CD4-positive, alpha-beta T cell treated with Interleukin-4 for 4 hours (primary cell): ENCODE measurements around the gene RPL41.
"Not testable (repeated sequence)": the region's sequence is repeated elsewhere in the genome, so short reads cannot be mapped to it uniquely, and the experiment has no call there.

Source experiments
- DNase-seq: peaks from one replicate; pipeline ENCODE4 v3.0.0-alpha.2; 2020

The RPL41 gene

DNA sequence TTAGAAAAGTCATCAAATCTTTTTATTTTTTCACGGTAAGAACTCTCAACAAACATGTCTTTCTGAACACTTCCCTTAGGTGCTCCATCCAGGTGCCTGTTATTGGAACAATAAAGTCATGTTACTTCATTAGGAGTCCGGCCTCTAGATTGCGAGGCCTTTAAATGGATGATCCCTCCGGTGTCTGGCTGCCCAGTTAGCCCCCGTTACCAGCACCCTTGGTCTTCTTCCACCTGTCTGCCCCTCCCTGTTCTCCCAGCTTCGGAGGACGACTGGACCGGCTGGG is 12.7 kb upstream of the RPL41 start:
- DNase-seq = no peak

DNA sequence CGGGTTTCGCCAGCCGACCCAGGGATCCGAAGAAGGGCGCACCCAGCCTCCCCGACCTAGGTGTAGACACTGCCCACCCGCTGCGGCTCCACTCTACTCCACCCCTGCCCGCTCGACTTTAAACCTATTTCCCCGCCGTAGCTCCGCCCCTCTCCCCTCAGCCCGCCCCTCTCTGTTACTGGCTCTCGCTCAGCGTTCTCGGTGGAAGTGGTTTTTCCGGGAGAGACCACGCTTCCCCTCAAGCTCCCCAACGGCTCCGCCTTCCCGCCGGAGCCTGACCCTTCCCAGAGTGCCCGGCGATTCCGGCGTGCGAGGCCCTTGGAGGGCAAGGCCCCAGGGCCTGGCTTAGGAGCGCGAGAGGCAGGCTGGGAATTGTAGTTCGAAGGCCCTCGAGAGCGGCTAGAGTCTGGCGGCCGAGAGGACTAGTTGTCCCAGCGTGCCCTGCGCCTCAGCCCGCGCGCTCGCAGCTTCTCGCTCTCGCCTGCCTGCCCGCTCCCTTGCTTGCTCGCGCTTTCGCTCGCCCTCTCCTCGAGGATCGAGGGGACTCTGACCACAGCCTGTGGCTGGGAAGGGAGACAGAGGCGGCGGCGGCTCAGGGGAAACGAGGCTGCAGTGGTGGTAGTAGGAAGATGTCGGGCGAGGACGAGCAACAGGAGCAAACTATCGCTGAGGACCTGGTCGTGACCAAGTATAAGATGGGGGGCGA is 12.2 kb upstream of the RPL41 start, which contains the start of gene PA2G4:
PA2G4 (plus strand) TSS at position 451 of the 706 bp plus-strand sequence; CDS start at position 630, 179 bp downstream.
- peak; percentile 99 for DNase-seq

DNA sequence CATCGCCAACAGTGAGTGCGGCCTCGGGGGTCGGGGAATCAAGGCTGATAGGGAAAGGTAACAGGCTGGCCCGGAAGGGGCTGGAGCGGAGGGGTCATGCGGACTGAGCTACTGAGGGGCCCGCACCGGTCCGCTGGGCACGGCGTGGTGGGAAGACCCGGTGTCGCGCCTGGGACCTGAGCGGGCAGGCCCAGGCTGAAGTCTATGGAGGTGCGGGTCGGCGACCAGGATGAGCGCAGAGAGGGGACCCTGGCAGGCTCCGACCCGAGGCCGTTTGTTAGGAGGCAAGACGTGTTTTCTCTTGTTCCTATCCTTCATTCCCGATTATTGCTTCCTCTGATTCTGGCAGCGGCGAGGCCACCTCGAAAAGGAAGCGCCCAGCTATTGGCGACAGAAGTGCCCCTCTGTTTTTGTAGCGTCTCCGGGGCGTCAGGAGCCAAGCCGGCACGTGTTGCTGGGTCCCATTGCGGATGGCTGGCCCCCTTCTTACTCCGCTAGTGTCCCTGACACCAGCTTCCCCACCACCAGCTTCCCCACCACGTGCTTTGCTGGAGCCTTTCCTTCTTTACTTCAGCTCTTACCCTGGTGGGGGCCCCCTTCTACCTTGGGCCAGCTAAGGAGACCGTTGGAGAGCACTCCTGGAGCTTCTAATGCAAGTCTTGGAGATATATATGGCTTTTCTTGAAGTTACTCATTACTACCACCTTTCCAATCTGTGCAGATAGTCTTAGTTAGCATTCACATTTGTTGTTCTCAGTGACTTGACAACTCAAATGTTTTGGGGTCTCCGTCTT is 11.4 kb upstream of the RPL41 start:
- no peak for DNase-seq

DNA sequence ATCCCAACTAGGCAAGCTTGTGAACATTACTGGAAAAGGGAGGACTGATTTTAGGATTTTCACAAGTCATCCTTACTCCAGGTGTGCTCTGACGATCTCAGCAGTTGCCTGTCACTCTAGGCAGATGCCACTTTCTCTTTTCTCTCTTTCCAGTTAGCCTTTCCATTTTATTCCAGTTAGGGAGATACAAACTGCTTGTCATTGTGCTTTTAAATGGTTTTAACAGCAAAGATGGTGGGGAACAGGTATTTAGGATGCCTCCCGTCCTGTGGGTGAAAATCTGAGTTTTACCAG is 10.9 kb upstream of the RPL41 start:
- DNase-seq = no peak

DNA sequence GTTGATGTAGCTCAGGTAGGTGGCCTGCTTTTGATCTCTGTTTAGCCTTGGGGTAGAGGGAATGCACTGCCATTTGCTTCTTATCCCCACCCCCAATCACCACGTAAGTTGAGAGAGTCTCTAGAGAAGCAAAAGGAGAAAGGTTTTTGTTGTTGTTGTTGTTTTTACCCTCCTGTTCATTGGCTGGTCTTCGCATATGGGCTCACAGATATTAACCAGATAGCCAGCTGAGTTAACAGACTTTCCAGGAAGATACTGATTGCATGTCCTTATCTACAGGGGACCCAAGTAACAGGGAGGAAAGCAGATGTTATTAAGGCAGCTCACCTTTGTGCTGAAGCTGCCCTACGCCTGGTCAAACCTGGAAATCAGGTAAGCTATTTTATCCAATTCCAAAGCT is 9.2 kb upstream of the RPL41 start:
- no peak for DNase-seq

DNA sequence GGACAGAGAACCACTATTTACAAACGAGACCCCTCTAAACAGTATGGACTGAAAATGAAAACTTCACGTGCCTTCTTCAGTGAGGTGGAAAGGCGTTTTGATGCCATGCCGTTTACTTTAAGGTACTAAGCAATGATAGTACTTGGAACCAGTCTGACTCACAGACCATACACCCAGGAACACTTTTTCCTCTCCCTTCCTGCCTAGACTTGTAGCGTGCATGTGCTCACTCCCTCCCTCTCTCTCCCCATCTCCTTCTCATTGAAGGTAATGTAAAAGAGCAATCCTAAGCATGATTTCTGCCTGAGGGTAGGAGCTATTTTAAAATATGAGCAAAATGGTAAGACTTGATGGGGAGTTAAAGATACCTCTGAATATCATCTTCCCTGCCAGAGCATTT is 5.9 kb upstream of the RPL41 start:
- DNase-seq = no peak

DNA sequence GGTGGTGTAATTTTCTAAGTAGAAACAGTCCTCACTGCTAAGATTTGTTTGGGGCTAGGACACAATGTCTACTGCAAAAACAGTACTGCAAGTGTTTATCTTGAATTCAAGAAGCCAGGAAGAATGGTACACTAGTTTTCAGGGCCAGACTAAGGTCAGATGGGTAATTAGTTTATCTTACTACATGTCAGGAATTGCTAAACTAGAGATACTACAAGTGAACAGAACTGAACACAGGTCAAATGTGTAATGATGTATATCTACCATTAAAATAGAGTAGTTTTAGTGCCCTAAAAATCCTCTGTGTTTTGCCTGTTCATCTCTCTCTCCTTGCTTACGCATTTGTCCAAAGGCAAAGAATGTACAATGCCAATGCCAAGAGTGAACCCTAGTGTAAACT is 2.3 kb upstream of the RPL41 start:
- no peak for DNase-seq

DNA sequence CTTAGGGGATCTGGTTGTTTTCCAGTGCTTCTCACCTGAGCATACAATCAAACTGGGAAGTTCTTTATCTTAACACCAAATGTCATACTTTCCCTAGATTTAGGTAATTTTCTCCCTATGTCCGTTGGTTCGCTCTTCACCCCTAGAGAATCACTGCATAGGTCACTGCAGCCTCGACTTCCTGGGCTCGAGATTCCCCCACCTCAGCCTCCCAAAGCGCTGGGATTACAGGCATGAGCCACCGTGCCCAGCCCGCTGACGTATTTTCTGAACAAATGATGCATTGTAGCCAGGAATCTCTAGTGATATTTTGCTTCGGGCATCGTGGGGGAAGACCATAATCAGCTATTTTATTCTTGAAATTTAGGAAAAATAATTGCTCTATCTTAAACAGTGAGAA is 1.1 kb upstream of the RPL41 start:
- DNase-seq = no peak

DNA sequence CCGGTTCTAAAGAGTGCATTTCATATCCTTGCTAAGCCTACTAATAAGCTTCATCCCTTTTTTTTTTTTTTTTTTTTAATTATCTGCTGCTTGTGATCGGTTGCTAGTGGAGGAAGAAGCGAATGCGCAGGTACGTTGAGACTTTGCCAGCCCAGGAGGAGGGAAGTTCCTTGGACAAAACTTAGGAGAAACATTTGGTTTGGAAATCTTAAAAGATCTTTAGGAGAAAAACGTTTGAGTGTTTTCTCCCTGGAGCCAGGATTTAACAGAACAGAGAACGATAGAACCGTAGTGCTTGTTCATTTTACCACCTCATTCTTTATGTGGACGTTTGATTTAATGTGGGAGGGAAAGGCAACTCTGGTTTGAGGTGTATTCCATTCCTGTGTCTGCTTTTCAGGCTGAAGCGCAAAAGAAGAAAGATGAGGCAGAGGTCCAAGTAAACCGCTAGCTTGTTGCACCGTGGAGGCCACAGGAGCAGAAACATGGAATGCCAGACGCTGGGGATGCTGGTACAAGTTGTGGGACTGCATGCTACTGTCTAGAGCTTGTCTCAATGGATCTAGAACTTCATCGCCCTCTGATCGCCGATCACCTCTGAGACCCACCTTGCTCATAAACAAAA is 761 bp downstream of the RPL41 start:
- not testable (repeated sequence) for DNase-seq

DNA sequence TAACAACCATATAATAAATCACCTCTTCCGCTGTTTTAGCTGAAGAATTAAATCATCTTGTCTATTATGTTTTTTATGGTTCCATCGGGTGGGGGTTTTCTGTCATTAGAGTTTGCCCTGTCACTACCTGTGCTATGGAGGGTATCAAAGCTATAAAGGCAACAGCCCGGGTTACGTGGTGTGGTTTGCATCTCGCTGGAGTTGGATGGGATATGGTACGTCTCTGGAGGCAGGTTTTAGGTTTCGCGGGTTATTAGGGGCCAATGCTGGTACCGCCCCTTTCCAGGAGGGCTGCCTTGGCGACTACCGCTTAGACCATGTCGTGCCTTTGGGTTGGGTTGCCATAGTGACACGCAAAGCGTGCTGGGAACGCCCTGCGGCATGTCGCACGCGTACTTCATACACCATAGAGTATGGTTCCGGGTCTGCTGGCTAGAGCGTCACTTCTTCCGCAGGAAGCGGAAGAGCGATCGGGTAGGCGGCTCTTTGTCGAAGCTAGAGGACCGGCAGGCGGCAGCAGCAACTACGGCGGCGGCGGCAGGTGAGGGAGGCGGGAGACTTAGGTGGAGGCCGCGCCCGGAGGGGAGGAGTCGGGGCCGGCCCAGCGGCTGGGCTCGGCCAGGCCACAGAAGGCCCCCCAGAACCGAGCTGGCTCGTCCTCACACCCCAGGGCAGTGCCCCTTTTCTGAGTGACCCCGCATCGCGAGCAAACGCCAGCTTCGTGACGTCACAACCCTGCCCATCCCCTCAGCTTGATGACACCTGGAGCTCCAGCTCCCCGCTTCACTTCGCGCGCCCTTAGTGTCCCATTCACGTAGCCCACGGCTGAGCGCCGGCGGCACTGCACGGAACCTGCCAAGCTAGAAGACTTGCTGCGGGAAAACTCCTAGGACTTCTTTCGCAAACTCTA is 1.6 kb downstream of the RPL41 start, which contains the start of gene ZC3H10:
ZC3H10 (plus strand) TSS at position 489 of the 910 bp plus-strand sequence. CDS start 2,297 bp downstream, outside the sequence.
- peak; percentile 99 for DNase-seq

DNA sequence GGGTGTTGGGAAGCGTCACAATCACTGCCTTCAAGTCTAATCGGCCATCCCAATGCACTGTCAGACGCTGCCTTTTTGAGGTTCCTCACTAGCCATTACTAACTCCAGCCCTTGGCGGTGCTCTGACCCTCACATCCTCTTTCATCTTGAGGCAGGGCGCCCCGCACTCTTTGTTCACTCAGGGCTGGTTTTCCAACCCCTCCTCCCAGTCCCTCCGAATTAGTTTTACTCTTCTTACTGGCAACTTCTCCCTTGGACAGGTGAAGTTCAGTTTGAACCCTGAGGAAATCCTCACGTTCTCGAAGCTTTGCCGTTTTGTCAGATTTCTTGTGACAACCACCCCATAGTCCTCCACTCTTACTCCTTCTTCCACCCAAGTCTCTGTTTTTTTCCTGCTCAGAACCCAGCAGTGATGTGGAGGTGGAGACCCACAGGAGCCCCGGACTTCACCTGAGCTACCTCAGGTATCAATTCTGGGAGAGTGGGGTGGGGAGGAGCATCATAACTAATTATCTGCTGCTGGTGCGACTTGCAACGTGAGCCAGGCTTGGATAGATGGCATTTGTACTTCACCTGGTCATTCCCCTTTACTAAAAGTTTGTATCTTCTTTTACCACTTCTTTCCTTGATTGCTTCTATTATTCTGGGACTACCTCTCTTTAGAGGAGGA is 2.4 kb downstream of the RPL41 start:
- no peak for DNase-seq

DNA sequence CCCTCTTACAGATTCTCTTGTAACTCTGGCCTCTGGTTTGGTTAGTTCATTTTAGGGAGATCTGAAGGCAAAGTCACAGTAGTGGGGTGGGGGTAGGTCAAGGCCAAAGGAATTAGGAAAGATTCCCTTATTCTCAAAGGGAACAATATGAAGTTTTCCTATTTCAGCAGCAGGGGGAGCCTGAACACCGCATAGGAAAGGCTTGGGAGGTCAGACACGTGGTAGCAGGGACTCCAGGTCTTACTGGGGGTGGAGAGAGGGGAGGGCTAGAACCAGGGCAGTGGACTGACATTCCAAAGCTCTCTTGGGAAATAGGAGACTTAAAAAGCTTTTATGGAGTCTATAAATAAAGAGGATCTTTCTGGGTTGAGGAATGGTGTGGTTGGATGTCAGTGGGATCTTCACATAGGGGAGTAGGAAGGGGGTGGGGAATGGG is 2.9 kb downstream of the RPL41 start:
- peak; percentile 78 for DNase-seq

DNA sequence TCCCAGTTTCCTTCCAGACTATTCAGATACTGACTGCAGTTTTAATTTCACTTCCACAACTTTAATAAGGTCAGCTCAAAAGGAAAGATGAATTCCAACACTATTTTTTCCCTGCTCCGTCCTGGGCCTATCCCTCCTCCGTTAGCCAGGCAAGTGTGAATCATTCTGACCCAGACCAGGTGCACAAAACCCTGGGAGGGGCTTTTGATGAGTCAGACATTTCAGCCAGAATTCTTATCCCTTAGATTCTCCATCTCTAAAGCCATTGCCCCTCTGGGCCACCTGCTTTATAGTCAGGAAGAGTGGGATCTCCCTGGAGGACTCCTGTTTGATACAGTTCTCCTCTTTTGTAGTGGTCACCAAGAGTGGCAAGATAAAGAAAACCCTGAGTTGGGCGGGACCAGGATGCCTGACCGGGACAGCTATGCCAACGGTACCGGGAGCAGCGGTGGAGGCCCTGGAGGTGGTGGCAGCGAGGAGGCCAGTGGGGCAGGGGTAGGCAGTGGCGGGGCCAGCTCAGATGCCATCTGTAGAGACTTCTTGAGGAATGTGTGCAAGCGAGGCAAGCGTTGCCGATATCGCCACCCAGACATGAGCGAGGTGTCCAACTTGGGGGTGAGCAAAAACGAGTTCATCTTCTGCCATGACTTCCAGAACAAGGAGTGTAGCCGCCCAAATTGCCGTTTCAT is 3.9 kb downstream of the RPL41 start:
- DNase-seq = no peak

DNA sequence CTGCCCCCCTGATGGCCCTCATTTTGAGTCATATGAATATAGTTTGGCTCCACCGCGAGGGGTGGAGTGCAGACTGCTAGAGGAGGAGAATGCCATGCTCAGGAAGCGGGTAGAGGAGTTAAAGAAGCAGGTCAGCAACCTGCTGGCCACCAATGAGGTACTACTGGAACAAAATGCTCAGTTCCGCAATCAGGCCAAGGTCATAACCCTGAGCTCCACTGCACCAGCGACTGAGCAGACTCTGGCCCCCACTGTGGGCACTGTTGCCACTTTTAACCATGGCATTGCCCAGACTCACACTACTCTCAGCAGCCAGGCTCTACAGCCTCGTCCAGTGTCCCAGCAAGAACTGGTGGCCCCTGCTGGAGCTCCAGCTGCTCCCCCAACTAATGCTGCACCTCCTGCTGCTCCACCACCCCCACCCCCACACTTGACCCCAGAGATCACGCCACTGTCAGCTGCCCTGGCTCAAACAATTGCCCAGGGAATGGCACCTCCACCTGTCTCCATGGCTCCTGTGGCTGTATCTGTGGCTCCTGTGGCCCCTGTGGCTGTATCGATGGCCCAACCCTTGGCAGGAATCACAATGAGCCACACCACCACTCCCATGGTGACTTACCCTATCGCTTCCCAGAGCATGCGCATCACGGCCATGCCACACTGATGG is 4.9 kb downstream of the RPL41 start:
- DNase-seq = no peak

DNA sequence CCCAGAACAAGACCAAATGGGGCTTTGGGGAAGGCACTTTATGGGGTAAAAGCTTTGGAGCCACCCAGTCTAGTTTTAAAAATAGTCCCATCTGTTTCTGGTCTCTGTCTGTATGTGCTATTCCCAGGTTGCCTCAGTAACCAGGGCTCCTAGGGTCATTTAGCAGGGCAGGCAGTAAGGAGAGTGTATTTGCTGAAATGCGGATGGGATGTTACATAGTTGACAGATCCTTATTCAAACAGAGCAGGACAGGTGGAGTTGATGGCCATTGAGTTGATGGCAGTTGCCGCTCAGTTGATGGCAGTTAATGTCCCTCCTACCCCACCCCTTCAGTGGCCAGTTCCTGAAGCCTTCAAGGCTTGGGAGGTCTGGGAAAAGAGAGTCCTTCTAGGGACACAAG is 6.2 kb downstream of the RPL41 start:
- no peak for DNase-seq

DNA sequence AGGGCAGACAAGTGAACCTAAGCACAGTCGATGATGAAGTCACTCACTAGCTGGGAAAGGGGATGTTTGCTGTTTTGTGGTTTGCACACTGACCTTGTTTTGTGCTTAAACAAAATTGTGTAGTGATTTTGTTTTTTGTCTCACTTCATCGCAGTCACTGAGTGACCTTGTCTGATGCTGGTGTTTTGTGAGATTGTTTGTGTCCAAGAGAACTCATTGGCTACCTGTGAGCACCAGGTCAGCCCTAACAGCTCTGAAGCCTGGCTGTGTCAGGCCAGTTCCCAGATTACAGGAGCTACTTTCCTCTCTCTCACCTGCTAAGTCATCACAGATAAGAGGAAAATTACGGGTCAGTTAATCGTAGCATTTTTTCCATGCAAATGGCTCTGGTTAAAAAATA is 7.7 kb downstream of the RPL41 start:
- DNase-seq = no peak

DNA sequence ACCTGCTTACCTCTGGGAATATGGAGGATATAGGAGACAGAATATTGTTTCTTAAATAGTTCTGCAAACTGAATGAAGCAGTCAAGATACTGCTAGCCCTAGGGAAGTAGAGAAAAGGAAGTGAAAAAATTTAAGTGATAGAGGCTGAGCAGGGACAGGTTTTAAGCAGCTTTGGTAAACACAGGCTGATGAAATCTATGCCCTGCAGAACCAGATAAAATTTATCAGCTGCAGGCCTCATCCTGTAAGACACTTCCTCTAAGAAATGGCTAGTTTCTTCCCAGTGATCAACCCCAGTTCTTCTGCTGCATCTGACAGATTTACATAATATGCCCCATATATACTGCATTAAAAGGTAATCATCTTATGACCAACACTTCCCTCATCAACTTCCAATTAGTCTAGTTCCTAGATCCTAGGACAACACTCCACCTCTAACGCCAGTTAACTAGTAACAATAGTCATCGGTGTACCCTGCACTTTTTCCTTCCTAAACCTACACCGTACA is 10.4 kb downstream of the RPL41 start:
- DNase-seq = no peak

DNA sequence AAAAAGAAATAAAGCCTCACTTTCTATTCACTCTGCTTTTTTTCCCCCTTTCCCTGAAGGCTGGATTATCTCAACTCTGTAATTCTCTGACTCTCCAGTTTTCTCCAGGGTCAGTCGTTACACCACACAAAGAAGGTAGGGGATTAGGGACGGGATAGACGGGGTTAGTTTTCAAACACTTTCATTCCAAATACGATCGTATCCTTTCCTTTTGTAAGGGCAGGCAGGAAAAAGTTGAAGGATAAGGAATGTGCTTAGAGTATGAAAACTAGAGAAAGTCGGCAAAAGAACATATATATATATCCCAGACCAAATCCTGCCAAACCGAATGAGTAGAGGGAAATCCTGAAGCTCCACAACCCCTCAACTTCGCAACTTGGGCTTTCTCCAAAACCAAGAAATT is 11.1 kb downstream of the RPL41 start:
- no peak for DNase-seq

DNA sequence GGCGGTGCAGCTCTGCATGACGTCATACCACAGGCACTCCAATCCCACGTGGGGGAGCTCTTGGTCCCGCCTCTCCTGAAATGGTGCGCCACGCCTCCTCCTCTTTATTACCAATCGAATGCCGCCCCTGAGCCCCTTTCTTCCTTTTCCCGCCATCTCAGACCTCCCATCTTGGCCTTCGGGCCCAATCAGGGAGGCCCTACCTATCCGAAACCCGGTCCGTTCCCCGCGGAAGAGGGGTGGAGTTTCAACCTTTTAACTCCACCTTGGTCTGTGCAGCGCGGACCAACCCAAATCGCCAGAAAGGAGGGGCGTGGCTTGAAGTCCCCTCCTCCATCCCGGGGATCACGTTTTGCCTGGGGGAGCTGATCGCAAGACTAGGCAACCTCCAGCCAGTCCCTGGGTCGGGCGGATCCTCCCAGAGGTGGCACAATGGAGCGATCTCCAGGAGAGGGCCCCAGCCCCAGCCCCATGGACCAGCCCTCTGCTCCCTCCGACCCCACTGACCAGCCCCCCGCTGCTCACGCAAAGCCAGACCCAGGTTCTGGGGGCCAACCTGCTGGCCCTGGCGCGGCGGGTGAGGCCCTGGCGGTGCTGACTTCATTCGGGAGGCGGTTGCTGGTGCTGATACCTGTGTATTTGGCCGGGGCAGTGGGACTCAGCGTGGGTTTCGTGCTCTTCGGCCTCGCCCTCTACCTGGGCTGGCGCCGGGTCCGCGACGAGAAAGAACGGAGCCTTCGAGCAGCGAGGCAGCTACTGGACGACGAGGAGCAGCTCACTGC is 11.6 kb downstream of the RPL41 start, which contains the start of gene ESYT1:
ESYT1 (plus strand) TSS at position 380 of the 782 bp plus-strand sequence; CDS start at position 433, 53 bp downstream.
- peak; percentile 100 for DNase-seq

DNA sequence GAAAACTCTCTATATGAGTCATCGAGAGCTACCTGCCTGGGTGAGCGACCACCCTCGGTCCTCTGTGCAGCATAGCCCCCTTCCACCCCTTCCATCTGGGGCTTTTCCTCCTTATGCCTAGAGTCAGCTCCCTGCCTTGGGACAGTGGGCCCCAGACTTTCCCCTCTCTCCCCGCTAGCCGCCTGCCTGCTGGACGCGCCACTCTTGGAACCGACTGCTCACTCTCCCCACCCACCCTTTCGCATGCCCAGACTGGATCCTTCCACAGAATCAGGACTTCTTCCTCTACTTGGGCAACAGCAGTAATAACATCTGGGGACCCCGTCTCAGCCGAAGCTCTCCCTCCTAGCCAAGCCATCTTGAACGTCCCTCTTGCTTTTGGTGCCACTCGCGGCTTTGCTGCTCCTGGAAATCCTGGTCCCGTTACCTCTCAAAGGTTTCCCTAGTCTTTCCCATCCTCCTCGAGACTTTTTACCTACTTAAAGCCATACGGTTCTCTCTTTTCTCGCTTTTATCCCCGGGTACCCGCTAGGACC is 12.3 kb downstream of the RPL41 start:
- DNase-seq = peak; percentile 33
